ENCODE results near the gene EBP.
"Not testable (repeated sequence)": the region's sequence is repeated elsewhere in the genome, so short reads cannot be mapped to it uniquely, and the experiment has no call there.

Gene EBP

GRCh38 chrX:48496660-48497059 lies 24.9 kb upstream of the EBP start:
- DNase-seq = peak; percentile 15

GRCh38 chrX:48497871-48498270 lies 23.7 kb upstream of the EBP start:
- no peak for DNase-seq

GRCh38 chrX:48498374-48498809 lies 23.2 kb upstream of the EBP start:
- peak; percentile 84 for DNase-seq

- DNase-seq = no peak
These were observed 17.3 kb upstream of the EBP start for GRCh38 chrX:48504261-48504660.

GRCh38 chrX:48505481-48505880 lies 16.1 kb upstream of the EBP start:
- DNase-seq = no peak

- no peak for DNase-seq
These were observed 14.4 kb upstream of the EBP start for GRCh38 chrX:48507246-48507645.

GRCh38 chrX:48508400-48509244 lies 13.0 kb upstream of the EBP start, which contains the start of gene PORCN:
Gene PORCN (plus strand): TSS chrX:48508992. CDS start chrX:48509821, 829 bp downstream.
- peak; percentile 69 for DNase-seq

GRCh38 chrX:48509245-48509590 lies 12.4 kb upstream of the EBP start:
- DNase-seq = no peak

- DNase-seq = no peak
These were observed 12.0 kb upstream of the EBP start for GRCh38 chrX:48509619-48510018.

GRCh38 chrX:48511560-48511959 lies 10.0 kb upstream of the EBP start:
- peak; percentile 15 for DNase-seq

- no peak for DNase-seq
These were observed 9.2 kb upstream of the EBP start for GRCh38 chrX:48512371-48512935.

- no peak for DNase-seq
These were observed 7.9 kb upstream of the EBP start for GRCh38 chrX:48513670-48514069.

GRCh38 chrX:48514126-48514806 lies 7.3 kb upstream of the EBP start:
- DNase-seq = no peak

GRCh38 chrX:48514868-48515460 lies 6.6 kb upstream of the EBP start:
- DNase-seq = no peak

GRCh38 chrX:48515842-48516241 lies 5.8 kb upstream of the EBP start:
- no peak for DNase-seq

GRCh38 chrX:48516285-48516684 lies 5.3 kb upstream of the EBP start:
- no peak for DNase-seq

- DNase-seq = no peak
These were observed 4.6 kb upstream of the EBP start for GRCh38 chrX:48516987-48517386.

GRCh38 chrX:48519481-48519880 lies 2.1 kb upstream of the EBP start:
- DNase-seq = not testable (repeated sequence)

GRCh38 chrX:48520455-48520854 lies 1.2 kb upstream of the EBP start:
- no peak for DNase-seq

- DNase-seq = peak; percentile 3
These were observed 644 bp upstream of the EBP start for GRCh38 chrX:48520976-48521352.

- DNase-seq = no peak
These were observed 683 bp downstream of the EBP start for GRCh38 chrX:48522291-48522690.

GRCh38 chrX:48523682-48524081 lies 2.1 kb downstream of the EBP start:
- DNase-seq = no peak

GRCh38 chrX:48525853-48526252 lies 4.2 kb downstream of the EBP start:
- DNase-seq = not testable (repeated sequence)

- no peak for DNase-seq
These were observed 9.1 kb downstream of the EBP start for GRCh38 chrX:48530736-48531135.

Data from EL (cell line).